Stimulated activated CD4-positive, alpha-beta T cell treated with anti-CD3 and anti-CD28 coated beads, Interleukin-2, amount 100 ng/mL, for 24 hours (primary cell): ENCODE data around the gene NRG3.
"Not testable (repeated sequence)": the region's sequence is repeated elsewhere in the genome, so short reads cannot be mapped to it uniquely, and the experiment has no call there.

ENCODE experiments used
- DNase-seq, 2 donors: peaks; one replicate each; pipeline ENCODE4 v3.0.0-alpha.2; 2020

The NRG3 gene

DNA sequence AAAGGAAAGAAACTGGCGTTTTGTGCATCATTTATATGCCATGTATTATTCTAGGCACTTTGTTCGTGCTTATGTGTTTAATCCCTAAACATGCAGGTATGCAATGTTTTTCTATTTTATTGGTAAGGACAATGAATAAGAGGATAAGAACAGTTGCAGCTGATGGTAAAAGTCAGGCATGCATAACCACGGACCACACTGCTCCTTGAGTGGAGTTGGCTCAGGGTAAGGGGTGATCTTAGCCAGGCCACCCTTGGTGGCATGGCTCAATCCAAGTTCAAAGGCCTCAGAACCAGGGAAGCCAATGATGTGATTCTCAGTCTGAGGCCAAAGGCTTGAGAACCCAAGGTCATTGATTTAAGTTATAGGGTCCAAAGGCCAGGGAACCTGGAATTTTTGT, 1068.1 kb downstream of the NRG3 start:
- no peak for DNase-seq

DNA sequence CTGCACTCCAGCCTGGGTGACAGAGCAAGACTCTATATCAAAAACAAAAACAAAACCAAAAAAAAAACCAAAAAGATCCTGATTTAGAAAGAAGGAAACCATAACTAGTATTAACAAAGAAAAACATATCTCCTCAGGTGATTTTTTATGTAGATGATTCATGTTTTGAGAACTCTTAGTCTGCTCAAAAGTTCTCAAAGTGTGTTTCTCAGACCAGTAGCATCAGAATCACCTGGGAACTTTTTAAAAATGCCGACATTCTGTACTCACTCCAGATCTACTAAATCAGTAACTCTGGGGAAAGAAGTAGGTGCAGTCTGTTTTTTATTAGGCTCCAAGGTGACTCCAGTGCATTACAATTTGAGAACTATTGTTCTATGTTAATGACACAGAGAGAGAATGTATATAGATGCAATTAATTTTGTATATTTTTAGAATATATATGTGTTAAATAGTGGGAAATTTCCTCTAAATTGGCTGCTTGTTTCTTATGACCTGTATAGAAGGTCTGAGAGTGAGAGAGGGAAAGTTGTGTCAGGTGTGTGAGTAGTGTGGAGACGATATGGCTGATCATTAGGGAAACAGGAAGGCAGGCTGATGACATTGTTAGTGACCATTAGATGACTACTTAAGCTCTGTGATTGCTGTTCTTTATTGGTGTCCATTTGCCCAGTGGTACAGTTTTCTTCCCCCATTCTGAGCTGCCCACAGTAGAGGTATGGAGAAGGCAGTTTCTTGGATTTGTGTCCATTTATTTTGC, 1075.0 kb downstream of the NRG3 start:
- DNase-seq, result no peak

DNA sequence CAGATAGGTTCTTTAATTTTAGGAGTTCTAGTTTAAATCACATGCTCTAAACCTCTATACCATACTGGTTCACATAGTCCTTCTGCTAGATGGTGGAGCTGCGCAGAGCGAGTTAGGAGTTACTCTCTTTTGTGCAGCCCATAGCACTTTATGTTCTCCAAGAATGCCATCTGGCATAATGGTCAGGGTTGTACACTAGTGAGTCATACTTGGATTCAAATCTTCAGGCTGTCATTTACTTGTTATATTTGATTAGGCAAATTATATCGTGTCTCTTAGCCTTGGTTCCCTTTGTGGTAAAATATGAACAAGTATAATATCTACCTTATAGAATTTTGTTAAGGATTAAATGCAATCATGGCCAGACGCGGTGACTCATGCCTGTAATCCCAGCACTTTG, 1078.3 kb downstream of the NRG3 start:
- no peak for DNase-seq

DNA sequence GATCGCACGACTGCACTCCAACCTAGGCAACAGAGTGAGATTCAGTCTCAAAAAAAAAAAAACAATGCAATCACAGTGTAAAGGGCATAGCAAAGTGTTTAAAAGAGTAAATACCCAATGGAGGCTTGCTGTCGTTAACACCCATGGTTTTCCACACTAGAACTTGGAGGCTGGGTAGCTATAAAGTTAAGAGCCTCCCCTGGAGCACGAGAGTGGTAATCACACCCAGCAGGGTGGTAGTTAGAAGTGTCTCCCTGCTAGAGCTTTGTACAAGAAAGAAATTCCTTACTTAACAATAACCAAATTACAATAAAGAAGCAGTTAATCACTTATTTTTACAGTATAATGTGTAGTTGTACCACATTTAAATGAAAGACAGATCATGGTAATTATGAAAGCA, 1078.9 kb downstream of the NRG3 start:
- no peak for DNase-seq

DNA sequence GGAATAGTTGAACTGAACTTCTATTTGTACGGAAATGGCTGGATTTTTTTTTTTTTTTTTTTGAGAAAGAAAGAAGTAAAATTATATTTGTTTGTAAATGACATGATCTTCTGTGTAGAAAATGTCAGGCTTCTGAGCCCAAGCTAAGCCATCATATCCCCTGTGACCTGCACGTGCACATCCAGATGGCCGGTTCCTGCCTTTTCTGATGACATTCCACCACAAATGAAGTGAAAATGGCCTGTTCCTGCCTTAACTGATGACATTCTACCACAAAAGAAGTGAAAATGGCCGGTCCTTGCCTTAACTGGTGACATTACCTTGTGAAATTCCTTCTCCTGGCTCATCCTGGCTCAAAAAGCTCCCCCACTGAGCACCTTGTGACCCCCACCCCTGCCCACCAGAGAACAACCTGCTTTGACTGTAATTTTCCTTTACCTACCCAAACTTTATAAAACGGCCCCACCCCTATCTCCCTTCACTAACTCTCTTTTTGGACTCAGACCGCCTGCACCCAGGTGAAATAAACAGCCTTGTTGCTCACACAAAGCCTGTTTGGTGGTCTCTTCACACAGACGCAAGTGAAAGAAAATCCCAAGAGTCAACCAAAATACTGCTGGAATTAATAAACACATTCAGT, 1085.5 kb downstream of the NRG3 start:
- not testable (repeated sequence) for DNase-seq

DNA sequence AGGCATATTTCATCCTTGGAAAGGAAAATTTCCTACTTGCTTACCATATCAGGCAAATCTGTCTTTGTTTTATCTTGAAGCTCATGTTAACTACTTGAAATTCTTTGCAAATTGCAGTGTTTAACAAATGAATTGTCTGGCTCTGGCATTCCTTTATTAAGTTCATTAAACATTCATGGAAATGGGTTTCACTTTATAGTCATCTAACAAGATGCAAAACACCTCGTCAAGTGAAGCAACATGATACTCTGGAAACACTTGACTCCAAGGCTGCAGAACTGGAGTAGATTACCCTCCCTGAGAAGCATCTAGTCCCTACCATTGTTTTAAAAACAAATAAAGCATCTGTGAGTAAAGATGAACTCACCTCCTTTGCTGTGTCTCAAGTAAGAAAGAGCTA, 1086.9 kb downstream of the NRG3 start:
- no peak for DNase-seq

DNA sequence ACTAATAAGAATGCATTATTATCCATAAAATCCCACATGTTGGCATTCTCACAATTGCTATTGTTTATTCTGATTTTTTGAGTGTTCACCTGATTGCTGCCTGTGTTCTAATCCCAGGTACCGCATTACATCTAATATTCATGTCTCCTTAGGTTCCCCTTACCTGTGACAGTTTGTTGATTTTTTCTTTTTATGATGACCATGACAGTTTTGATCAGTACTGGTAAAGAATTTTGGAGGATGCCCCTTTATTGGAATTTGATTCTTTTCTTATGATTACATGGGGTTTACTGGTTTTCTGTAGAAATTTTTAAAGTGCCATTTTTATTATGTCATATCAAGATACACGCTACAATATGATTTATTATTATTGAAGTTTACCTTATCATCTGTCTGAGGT, 1091.1 kb downstream of the NRG3 start:
- no peak for DNase-seq

DNA sequence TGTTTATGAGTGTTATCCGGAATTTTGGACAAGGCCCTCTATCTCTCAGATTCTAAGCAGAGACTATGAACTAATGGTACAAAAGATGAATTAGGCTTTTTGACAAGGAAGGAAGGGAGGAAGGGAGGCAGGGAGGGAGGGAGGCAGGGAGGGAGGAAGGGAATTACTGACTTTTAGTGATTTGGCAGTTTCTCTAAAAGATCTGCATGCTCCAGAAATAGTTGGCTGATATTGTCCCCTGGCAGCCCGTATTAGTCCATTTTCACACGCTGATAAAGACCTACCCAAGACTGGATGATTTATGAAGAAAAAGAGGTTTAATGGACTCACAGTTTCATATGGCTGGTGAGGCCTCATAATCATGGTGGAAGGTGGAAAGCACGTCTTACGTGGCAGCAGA, 1093.5 kb downstream of the NRG3 start:
- no peak for DNase-seq

DNA sequence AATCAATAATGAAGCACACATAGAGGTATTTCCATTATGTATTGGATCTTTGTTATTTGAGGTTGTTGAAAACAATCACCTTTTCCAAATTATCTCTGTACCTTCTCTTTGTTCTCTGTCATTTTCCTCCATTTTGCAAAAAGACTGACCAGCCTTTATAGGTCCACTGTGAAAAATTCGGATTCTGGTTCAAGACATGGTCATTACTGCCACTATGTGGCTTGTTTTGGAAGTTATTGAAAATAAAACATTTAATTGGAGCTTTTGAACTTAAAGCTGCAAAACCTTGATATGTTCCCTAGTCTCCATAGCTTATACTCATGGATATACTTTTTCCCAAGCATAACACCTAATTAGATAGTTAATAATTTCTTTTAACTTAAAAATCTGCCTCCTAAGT, 1094.4 kb downstream of the NRG3 start:
- DNase-seq, result no peak

DNA sequence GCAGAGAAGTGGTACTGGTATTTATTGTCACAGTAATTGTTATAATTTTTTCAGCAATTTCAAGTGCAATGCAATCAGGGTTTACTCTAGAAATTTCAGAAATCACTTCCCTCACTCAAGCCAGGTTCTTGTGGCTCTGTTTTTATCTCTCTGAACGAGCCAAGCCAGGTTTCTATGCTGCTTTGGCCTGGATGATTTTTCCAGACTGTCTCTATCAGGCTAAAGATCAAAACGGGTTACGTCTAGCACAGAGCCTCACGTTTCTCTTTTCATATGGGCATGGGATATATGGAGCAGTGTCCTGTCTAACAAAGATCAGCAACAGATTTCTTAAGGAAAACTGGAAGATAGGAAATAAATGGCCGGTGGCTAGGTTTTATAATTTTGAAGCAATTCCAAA, 1105.3 kb downstream of the NRG3 start:
- DNase-seq, result no peak

DNA sequence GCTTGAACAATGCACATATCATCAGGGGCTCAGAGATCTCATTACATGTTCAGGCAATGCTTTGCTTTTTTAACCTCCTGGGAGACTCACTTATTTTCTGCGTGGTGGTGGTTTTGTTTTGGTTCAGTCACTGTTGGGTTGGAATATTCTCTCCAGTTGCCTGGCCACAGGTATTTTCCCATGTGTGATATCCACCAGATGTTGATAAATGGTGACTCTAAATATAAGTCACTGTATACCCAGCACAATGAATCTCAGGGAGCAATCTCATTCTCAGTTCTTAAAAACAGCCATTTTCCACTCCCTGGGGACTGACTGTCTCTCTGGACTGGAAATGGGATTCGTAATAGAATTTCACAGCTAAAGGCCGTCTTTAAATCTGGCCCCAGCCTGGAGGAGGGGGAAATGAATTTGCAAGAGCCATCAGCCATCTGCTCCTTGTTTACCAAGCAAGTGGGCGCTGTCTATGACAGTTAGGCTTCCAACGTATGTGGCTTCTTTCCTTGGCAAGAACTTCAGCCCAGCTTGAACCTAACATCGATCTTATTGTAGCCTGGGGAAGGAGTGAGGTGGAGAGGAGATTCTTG, 1106.2 kb downstream of the NRG3 start:
- DNase-seq, result no peak

DNA sequence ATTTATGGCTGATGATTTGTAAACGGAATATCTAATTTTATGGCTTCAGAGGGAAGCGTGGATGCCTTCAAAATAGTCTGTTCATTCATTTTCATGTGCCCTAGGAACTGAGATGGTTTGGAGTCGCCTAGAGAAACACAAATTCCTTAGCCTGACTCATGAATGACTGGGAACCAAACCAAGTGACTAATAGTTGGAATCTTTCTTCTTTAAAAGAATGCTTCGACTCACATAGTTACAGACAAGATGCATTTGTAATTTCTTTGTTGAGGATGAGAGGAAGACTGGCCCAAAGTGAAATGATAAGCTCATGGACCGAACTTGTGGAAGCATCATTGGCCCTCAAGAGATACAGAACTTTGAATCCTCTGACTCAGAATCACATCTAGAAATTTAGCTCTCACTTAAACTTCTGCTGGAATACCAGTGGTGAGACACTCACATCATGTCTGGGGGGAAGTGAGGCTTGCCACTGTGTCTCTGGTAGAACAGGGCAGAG, 1107.2 kb downstream of the NRG3 start:
- no peak for DNase-seq

DNA sequence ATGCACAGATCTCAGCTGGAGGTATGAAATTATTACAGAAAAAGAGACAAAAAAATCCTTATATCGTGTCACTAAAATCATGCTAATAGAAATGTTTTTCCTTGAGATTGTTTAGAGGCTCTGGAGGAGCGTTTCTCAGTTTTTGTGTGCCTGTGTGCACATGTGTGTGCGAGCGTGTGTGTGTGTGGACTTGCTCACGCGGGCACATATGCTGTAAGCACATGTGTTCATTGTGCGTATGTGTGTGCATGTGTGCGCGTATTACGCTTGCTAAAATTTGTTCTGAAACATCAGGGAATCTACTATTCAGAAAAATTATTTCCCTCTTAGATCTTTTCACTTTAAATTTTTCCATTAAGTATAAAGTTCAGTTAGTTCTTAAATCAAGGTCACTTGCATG, 1111.2 kb downstream of the NRG3 start:
- DNase-seq, result no peak

DNA sequence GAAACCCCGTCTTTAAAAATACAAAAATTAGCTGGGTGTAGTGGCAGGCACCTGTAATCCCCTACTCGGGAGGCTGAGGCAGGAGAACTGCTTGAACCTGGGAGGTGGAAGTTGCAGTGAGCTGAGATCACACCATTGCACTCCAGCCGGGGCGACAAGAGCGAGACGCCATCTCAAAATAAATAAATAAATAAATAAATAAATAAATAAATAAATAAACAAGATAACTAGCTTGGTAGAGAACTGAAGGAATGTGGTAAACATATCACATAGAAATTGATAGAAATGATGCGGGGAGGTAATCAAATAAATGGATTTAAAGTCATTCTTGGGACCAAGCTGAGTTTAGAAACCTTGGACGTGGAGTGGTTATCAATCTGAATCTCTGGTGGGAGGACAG, 1131.5 kb downstream of the NRG3 start:
- not testable (repeated sequence) for DNase-seq

DNA sequence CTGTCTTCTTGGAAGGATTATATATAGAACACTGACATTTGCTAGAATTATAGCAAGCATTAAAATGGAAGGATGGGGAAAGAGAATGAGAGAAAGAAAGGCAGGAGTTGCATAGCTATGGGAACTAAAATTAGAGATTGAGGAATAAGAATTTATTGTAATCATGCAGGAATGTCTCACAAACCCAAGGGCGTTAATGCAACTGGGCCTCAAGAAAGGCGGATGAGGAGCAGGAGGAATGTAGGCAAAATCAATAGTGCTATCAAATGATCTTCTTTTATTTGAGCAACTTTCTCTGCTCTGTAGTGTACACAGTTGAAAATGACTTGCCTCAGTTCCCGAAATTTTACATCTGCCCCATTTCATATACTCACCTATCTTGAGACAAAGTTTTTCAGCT, 1132.5 kb downstream of the NRG3 start:
- DNase-seq, result no peak

DNA sequence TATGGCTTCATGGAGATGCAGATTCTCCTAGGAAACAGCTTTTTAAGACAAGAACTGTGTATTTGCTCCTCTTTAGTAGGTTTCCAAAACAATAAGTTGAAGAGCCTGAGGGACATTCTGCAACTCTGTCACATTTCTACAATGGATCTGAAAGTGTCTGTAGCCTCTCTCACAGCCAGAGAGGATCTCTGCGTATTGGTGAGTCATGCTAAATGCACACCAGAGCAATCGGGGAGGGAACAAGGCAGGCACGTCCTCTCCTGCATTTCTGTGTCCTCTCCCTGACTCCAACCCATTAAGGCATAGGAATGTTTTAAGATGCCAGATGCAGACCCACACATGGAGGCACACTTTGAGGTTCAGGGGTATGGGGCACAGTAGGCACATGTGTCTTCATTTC, 1137.9 kb downstream of the NRG3 start:
- no peak for DNase-seq

DNA sequence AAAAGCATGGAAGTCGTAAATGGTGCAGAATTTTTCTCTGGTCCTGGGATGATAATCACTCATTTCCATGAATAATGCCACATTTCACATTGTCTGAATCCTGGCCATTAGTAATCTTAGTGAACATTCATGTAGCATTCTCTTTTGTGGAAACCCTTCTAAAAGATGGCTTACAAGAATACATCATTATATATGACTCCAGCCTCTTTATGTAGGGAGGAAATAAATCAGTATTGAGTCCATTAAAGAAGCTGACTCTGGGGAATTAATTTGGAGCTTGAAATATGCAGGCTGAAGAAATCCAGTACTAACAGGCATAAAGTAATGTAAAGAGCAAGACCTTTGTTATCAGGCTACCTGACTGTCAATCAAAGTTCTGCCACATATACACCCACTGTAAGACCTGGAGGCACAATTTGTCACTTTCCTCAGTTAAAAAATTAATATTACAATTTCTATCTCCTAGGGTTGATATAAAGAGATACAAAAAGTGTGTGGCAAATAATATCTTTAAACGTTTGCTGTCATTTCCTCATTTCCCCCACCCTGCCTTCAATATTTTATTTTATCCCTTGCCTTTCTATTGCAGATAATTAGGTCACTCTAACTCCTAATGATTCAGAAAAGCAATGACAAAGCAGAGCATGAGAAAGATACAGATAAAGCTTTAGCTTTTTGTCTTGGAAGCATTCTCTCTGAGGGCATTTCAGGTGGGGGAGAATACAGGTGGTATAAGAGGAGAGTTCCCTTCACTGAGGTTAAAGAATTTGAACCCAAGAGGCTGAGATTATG, 1142.3 kb downstream of the NRG3 start:
- no peak for DNase-seq

DNA sequence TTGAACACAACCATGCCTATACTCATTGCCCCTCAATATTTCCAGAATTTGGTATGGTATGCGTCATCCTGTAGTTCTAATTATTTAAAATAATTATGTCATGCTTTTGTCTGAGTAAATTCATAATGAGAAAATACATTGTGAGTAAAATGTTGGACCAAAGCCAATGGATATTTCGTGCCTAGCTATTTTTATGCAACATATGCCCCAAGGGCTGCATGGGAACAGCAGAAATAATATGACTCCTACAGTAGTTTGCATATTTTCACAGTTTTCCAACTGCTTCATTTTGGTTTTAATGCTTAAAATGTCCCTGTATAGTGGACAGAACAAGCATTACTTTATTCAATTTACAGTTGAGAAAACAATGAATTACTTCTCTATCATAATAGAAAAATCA, 1148.7 kb downstream of the NRG3 start:
- no peak for DNase-seq
